Astrocyte of the spinal cord (primary cell): ENCODE results near the gene IL1RN.
"Not testable (repeated sequence)": the region's sequence is repeated elsewhere in the genome, so short reads cannot be mapped to it uniquely, and the experiment has no call there.

Source experiments
- DNase-seq: peaks from one replicate; pipeline ENCODE4 v3.0.0; 2011; ENCODE audit warnings: low read depth, low spot score
- H3K4me3 ChIP-seq: 2 replicates; pipeline ENCODE4 v1.5.1; 2011; ENCODE audit warnings: low read depth, mild to moderate bottlenecking, low read length, moderate library complexity
- in situ Hi-C: cut with HindIII; loops from 2 replicates; pipeline ENCODE4 v1.10.0; 2017; ENCODE audit warnings: low sequenced_read_pairs
- TF ChIP-seq, protein P1 (sequence below): IDR thresholded peaks from 2 replicates; pipeline ENCODE4 v1.5.1; 2012; ENCODE audit warnings: low read depth, mild to moderate bottlenecking, low read length, inconsistent platforms

The IL1RN gene

DNA sequence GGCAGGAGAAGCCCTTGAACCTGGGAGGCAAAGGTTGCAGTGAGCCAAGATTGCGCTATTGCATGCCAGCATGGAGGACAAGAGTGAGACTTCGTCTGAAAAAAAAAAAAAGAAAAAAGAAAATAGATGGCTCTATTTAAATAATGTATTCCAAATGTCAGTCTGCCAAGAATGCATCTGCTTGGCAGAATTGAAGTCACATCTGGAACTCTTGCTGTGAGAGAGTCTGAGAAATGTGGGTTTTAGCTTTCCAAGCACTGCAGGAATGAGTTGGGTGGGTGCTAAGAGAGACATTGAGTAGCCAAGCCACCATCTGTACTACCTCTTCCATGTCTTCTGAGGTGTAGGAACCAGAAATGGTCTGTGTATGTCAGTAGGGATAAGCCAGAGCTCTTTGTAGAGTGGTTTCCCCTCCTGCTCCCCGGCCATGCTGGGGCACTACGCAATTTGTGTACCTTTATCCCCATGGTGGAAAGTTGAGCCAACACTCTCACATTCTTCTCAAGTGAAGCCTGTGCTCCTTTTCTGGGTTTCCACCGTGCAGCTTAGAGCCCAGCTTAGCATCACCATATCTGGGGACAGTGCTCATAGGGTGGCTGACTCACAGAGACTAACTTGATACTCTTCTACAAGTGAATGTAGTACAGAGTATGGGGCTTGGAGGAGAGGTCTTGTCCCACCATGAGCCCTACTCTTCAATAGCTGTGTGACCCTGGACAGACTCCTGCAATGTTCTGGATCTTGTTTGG, 34.4 kb upstream of the IL1RN start:
- TF ChIP-seq, protein P1, sequence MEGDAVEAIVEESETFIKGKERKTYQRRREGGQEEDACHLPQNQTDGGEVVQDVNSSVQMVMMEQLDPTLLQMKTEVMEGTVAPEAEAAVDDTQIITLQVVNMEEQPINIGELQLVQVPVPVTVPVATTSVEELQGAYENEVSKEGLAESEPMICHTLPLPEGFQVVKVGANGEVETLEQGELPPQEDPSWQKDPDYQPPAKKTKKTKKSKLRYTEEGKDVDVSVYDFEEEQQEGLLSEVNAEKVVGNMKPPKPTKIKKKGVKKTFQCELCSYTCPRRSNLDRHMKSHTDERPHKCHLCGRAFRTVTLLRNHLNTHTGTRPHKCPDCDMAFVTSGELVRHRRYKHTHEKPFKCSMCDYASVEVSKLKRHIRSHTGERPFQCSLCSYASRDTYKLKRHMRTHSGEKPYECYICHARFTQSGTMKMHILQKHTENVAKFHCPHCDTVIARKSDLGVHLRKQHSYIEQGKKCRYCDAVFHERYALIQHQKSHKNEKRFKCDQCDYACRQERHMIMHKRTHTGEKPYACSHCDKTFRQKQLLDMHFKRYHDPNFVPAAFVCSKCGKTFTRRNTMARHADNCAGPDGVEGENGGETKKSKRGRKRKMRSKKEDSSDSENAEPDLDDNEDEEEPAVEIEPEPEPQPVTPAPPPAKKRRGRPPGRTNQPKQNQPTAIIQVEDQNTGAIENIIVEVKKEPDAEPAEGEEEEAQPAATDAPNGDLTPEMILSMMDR: no peak
- no peak overlapping the region for H3K4me3 ChIP-seq
- in situ Hi-C loops: no loop called here
- DNase-seq: no peak

DNA sequence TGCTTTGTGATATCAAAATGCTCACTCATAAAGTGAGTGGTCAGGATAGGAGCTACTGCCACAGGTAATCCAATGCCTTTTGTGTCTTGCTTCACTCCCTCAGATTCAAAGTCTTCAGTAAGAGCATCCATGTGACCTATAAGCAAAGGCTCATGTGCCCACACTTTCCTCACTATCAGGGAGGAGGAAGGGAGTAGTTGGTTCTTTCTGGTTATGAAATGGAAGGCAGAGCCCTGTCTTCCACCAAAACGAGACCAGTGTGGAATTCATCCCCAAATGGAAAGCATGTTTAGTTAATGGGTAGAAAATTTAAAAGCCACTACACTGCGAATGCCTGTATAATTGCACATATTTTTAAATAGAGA, 33.8 kb upstream of the IL1RN start:
- H3K4me3 ChIP-seq: no peak overlapping the region
- DNase-seq: no peak
- in situ Hi-C loops: no loop called here

DNA sequence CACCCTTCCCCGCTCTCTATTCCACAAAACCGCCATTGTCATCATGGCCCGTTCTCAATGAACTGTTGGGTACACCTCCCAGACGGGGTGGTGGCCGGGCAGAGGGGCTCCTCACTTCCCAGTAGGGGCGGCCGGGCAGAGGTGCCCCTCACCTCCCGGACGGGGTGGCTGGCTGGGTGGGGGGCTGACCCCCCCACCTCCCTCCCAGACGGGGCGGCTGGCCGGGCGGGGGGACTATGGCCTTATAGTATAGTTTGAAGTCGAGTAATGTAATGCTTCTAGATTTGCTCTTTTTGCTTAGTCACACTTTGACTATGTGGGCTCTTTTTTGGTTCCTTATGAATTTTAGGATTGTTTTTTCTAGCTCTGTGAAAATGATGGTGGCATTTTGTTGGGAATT, 31.1 kb upstream of the IL1RN start:
- DNase-seq, H3K4me3 ChIP-seq, in situ Hi-C loops: not testable (repeated sequence)

More for the DNA sequence above, 33.8 kb upstream of the IL1RN start:
- TF ChIP-seq, protein P1: no peak

DNA sequence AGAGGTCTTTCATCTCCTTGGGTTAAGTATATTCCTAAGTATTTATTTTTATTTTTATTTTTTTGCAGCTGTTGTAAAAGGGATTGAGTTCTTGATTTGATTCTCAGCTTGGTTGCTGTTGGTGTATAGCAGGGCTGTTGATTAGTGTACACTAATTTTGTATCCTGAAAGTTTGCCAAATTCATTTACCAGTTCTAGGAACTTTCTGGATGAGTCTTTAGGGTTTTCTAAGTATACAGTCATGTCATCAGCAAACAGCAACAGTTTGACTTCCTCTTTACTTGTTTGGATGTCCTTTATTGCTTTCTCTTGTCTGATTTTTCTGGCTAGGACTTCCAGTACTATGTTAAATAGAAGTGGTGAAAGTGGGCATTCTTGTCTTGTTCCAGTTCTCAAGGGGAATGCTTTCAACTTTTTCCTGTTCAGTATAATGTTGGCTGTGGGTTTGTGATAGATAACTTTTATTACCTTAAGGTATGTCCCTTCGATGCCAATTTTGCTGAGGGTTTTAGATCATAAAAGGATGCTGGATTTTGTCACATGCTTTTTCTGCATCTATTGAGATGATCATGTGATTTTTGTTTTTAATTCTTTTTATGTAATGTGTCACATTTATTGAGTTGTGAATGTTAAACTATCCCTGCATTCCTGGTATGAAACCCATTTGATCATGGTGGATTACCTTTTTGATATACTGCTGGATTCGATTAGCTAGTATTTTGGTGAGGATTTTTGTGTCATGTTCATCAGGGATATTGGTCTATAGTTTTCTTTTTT, 30.4 kb upstream of the IL1RN start:
- in situ Hi-C loops, H3K4me3 ChIP-seq, DNase-seq: not testable (repeated sequence)

DNA sequence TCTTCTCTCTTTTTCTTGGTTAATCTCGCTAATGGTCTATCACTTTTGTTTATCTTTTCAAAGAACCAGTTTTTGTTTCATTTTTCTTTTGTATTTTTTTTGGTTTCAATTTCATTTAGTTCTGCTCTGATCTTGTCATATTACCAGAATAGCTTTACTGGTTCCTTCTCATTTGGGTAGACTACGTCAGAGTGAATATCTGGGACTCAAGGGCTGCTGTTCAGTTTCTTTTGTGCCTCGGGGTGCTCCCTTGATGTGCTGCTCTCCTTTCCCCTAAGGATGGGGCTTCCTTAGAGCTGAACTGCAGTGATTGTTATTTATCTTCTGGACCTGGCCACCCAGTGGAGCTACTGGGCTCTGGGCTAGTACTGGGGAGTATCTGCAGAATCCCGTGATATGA, 29.4 kb upstream of the IL1RN start:
- in situ Hi-C loops: no loop called here
- TF ChIP-seq, protein P1: no peak
- no peak for DNase-seq
- no peak overlapping the region for H3K4me3 ChIP-seq

DNA sequence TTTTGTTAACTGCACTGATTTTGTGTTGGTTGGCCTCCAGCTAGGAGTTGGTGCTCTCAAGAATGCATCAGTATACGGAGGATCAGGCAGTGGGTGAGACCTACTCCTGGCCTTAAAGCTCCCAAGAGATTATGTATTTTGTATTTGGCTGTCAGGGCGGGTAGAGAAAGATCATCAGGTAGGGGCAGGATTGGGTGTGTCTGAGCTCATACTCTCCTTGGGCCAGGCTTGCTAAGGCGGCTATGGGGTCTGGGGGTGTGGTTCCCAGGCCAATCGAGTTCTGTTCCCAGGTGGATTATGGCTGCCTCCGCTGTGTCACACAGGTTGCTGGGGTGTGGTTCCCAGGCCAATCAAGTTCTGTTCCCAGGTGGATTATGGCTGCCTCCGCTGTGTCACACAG, 28.9 kb upstream of the IL1RN start:
- H3K4me3 ChIP-seq: no peak overlapping the region
- in situ Hi-C loops: no loop called here
- TF ChIP-seq, protein P1: no peak
- DNase-seq: no peak

DNA sequence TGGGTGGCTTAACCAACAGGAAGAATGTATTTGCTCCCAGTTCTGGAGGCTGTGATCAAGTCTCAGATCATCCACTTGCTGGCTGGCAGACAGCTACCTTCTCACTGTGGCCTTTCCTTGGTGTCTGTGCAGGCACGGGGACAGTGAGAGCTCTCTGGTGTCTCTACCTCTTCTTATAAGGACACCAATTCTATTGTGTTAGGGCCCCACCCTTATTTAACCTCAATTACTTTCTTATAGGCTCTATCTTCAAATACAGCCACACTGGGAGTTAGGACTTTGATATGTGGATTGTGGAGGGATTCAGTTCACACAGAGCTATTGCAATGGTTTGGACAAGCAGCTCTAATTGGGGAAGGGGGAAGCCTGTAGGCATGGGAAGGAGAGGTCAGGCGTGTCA, 25.3 kb upstream of the IL1RN start:
- H3K4me3 ChIP-seq: no peak overlapping the region
- no peak for DNase-seq
- TF ChIP-seq, protein P1: no peak
- in situ Hi-C loops: no loop called here
